Chondrocyte (in vitro differentiated cells): Measurements from ENCODE around the gene REEP1. TPM values are rescaled to one million over a fixed set of nuclear protein-coding genes. Genes with fewer than 3 reads are reported as not detected.

Experiments used
- DNase-seq: peaks from one replicate; pipeline ENCODE4 v3.0.0; 2021; ENCODE audit warnings: mixed read lengths, low spot score
- H3K27ac Mint-ChIP-seq: one replicate; pipeline ENCODE4 v1.8.0; 2021; ENCODE audit warnings: mild to moderate bottlenecking, moderate library complexity, mixed read lengths; ENCODE audit not compliant: unreplicated experiment
- H3K27me3 Mint-ChIP-seq: 2 replicates; pipeline ENCODE4 v1.8.0; 2021; ENCODE audit warnings: low read depth, mixed read lengths
- H3K36me3 Mint-ChIP-seq: 2 replicates; pipeline ENCODE4 v1.8.0; 2021; ENCODE audit warnings: low read depth, mixed read lengths
- H3K4me1 Mint-ChIP-seq: 2 replicates; pipeline ENCODE4 v1.8.0; 2021; ENCODE audit warnings: low read depth, mild to moderate bottlenecking, mixed read lengths
- H3K4me3 Mint-ChIP-seq: one replicate; pipeline ENCODE4 v1.8.0; 2021; ENCODE audit warnings: mild to moderate bottlenecking, moderate library complexity, mixed read lengths; ENCODE audit not compliant: unreplicated experiment
- H3K9me3 Mint-ChIP-seq: 2 replicates; pipeline ENCODE4 v1.8.0; 2021; ENCODE audit warnings: low read depth, mixed read lengths
- total RNA-seq: library from RNA; stranded (reverse); gene quantifications from 3 replicates; pipeline ENCODE4 v1.2.1, GENCODE V29; 2021
- TF ChIP-seq, protein P1 (sequence below): fragments of 200-600 bp; sonication (generic); IDR thresholded peaks from 2 replicates; pipeline ENCODE4 v1.5.0; 2021; ENCODE audit warnings: antibody characterized with exemption, mild to moderate bottlenecking, moderate library complexity

The REEP1 gene
- total RNA-seq, 1 donor from 2014 or later: 2.4 TPM

DNA sequence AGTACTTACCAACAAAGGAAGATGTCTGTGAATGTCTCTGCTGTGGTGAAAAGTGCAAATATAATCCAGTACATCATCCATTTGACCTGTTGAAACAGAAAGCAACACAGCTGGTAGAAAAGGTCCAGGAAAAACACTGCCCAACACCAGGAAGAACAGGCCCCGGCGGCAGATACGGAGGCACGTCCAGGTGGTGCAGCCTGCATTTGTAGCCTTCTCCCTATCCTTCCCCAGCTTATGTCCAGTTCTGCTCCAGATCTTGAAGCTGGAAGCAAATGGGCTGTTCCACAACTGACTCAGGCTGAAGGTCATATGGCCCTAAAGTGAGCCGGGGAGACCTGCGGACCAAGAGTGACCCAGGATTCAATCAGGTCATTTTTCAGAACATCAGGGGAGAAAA, 73.5 kb downstream of the REEP1 start:
- H3K27me3 Mint-ChIP-seq: peaks cover 5% of the 10 kb centered on the region
- no peak overlapping the region for H3K4me3 Mint-ChIP-seq
- DNase-seq: no peak
- H3K4me1 Mint-ChIP-seq: no peaks in the 10 kb centered on the region
- no peaks in the 10 kb centered on the region for H3K36me3 Mint-ChIP-seq
- no peak overlapping the region for H3K27ac Mint-ChIP-seq
- peaks cover 10% of the 10 kb centered on the region for H3K9me3 Mint-ChIP-seq
- TF ChIP-seq, protein P1, sequence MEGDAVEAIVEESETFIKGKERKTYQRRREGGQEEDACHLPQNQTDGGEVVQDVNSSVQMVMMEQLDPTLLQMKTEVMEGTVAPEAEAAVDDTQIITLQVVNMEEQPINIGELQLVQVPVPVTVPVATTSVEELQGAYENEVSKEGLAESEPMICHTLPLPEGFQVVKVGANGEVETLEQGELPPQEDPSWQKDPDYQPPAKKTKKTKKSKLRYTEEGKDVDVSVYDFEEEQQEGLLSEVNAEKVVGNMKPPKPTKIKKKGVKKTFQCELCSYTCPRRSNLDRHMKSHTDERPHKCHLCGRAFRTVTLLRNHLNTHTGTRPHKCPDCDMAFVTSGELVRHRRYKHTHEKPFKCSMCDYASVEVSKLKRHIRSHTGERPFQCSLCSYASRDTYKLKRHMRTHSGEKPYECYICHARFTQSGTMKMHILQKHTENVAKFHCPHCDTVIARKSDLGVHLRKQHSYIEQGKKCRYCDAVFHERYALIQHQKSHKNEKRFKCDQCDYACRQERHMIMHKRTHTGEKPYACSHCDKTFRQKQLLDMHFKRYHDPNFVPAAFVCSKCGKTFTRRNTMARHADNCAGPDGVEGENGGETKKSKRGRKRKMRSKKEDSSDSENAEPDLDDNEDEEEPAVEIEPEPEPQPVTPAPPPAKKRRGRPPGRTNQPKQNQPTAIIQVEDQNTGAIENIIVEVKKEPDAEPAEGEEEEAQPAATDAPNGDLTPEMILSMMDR: no peak

DNA sequence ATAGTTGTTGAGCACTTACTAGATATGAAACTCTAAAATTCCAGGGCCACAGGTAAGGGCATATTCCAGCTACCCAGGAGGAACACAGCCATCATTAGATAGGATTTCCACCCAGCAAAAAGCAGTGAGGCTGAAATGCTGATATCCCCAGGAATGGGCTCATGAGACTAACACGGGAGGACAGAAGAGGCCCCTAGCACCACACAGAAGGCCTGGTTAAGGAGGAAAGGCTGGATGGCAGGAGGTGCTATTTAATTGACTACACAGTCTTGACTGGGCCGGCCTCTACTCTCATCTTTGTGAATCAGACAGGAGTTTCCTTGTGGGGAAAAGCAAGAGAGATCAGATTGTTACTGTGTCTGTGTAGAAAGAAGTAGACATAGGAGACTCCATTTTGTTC, 76.4 kb downstream of the REEP1 start:
- H3K36me3 Mint-ChIP-seq: no peaks in the 10 kb centered on the region
- no peak overlapping the region for H3K27ac Mint-ChIP-seq
- no peak overlapping the region for H3K4me3 Mint-ChIP-seq
- no peaks in the 10 kb centered on the region for H3K4me1 Mint-ChIP-seq
- no peak for DNase-seq
- TF ChIP-seq, protein P1: no peak
- no peaks in the 10 kb centered on the region for H3K27me3 Mint-ChIP-seq
- peaks cover 6% of the 10 kb centered on the region for H3K9me3 Mint-ChIP-seq

DNA sequence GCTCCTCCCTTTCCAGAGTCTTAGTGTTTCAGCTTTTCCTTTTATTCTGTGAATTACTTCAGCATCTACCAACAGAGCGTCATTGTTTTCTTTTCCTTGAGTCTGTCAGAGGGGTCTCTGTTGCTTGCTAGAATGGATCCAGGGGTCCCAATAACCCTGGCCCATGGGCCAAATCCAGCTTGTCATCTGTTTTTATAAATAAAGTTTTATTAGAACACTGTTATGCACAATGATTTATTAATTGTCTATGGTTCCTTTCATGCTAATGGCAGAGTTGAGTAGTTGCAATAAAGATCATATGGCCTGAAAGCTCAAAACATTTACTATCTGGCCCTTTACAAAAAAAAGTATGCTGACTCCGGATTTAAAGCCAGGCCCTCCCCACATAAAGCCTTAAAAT, 79.3 kb downstream of the REEP1 start:
- Mint-ChIP-seq H3K36me3 (no peaks in the 10 kb centered on the region), H3K4me1 (no peaks in the 10 kb centered on the region), H3K27me3 (no peaks in the 10 kb centered on the region), H3K27ac (no peak overlapping the region), H3K9me3 (no peaks in the 10 kb centered on the region), H3K4me3 (no peak overlapping the region)
- TF ChIP-seq, protein P1: no peak
- DNase-seq: no peak

DNA sequence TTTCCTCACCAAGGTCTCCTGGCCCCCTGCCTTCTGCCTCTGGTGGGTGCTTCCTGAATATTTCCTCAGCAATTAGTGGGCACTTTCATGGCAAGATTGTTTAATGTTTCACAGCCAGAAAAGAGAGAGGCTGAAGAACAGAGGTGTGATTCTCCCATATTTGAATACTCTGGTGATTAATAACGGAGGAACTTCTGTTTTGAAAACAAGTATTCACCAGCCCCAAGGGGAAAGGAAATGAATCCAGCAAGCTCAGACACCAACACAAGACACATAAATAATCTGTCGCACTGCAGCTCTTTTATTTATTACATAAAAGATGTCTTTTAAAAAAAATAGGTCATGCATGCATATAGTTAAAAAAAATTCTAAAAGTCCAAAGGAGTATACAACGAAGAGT, 80.4 kb downstream of the REEP1 start:
- H3K27me3 Mint-ChIP-seq: no peaks in the 10 kb centered on the region
- TF ChIP-seq, protein P1: no peak
- no peaks in the 10 kb centered on the region for H3K9me3 Mint-ChIP-seq
- H3K4me1 Mint-ChIP-seq: no peaks in the 10 kb centered on the region
- no peak for DNase-seq
- H3K36me3 Mint-ChIP-seq: no peaks in the 10 kb centered on the region
- no peak overlapping the region for H3K27ac Mint-ChIP-seq
- no peak overlapping the region for H3K4me3 Mint-ChIP-seq

DNA sequence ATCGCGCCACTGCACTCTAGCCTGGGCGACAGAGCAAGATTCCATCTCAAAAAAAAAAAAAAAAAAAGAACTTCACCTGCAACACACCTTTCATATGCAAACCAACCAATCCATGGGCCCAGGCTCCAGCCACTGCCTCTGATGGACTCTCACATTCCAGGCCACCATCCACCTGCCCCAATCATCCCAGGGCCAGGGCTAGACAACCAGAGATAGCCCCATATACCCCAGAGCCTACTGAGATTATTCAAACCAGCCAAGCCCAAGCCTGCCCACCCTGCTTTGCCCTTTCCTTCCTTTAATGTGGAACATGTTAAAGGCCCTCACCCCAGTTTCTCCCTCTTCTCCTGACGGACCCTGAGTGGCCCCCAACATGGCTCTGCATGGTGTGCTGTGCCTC, 81.1 kb downstream of the REEP1 start:
- Mint-ChIP-seq H3K27ac (no peak overlapping the region), H3K4me1 (no peaks in the 10 kb centered on the region), H3K27me3 (no peaks in the 10 kb centered on the region), H3K36me3 (no peaks in the 10 kb centered on the region), H3K9me3 (no peaks in the 10 kb centered on the region), H3K4me3 (no peak overlapping the region)
- TF ChIP-seq, protein P1: no peak
- DNase-seq: no peak
